Pancreas (tissue), 10 donors: ENCODE measurements around the gene NDUFV2. TPM values are rescaled to one million over a fixed set of nuclear protein-coding genes. Genes with fewer than 3 reads are reported as not detected.

Source experiments
- ATAC-seq, 4 donors: fragments of 200-7000 bp; cut with Tn5 transposase; one replicate each; pipeline versions ENCODE4 v1.8.0 to v1.9.1; 2020; ENCODE audit warnings: mild to moderate bottlenecking in 4 of 4, moderate library complexity in 4 of 4
- DNase-seq, 6 donors: peaks; one replicate each; pipeline ENCODE4 v3.0.0-alpha.2; 2020
- FAIRE-seq: peaks from 2 replicates; lab custom pipeline; 2012; peaks lifted over from hg19 to GRCh38; lab: Jason Lieb, UNC
- H3K27ac ChIP-seq, 4 donors: fragments of 200-600 bp; sonication (generic); 1 replicate in 3 of 4; 2 replicates in 1 of 4; pipeline versions ENCODE4 v1.5.0 to v1.8.0; 2020
- H3K27me3 ChIP-seq, 4 donors: fragments of 200-600 bp; one replicate each; pipeline ENCODE4 v1.8.0; 2021
- H3K36me3 ChIP-seq, 3 donors: fragments of 200-600 bp; sonication (generic) in 1 of 3; one replicate each; pipeline versions ENCODE4 v1.5.0 to v1.8.0; 2020 to 2021
- H3K4me1 ChIP-seq, 3 donors: fragments of 200-600 bp; one replicate each; pipeline ENCODE4 v1.8.0; 2021
- H3K4me3 ChIP-seq, 4 donors: fragments of 200-600 bp; sonication (generic) in 2 of 4; one replicate each; pipeline versions ENCODE4 v1.5.0 to v1.8.0; 2020 to 2021
- H3K9me3 ChIP-seq, 4 donors: fragments of 200-600 bp; one replicate each; pipeline ENCODE4 v1.8.0; 2021
- WGBS, 2 donors: extraction: QIAGEN DNeasy Blood & Tissue Kit; methylation state at CpG; one replicate each; pipeline ENCODE4 v1.1.7; 2013; 5-methylcytosine and 5-hydroxymethylcytosine counted together
- intact Hi-C, 3 donors: fragments of 100-400 bp; cut with DNase I; formaldehyde crosslinking; loops; one replicate each; pipeline versions ENCODE4 v1.11.1 to v1.14.2; 2022
- polyA plus RNA-seq, 2 donors: library from polyadenylated mRNA; stranded (reverse); fragments of 200-250 nt; gene quantifications; one replicate each; pipeline ENCODE4 v1.2.3, GENCODE V29; 2013
- total RNA-seq, 6 donors: library from RNA; stranded (reverse); fragmentation: NEBNext Ultra II Directional in 4 of 6; extraction: Animal tissue kit (Norgen Biotek cat#: 25700) in 4 of 6; gene quantifications; one replicate each; pipeline versions ENCODE4 v1.2.1 to v1.2.4, GENCODE V29; 2021 to 2023
- TF ChIP-seq, protein P1 (sequence below), 4 donors: fragments of 200-600 bp; sonication (generic) in 3 of 4; IDR thresholded peaks; one replicate each; pipeline versions ENCODE4 v1.5.0 to v1.8.0; 2021; ENCODE audit warnings: antibody characterized with exemption in 4 of 4
- donor health status: healthy with polysubstance abuse.
- donor health status: DM: no; HTN: no; CAD: no; lungs with moderate emphysema.
- donor health status: DM: no; HTN: no; CAD: no.
- donor health status: control.
- donor health status: control.
- donor health status: Bipolar disorder and iron deficiency.
- donor health status: DM: yes; HTN: yes; CAD: no.
- donor health status: DM: no; HTN: no; CAD: no.
- donor health status: DM: no; HTN: no; CAD: no.
- donor health status: DM: yes; HTN: yes; CAD: no.

The NDUFV2 gene
- total and polyA plus RNA-seq, 8 donors = 48.1 to 115 (median 62.5) TPM

DNA sequence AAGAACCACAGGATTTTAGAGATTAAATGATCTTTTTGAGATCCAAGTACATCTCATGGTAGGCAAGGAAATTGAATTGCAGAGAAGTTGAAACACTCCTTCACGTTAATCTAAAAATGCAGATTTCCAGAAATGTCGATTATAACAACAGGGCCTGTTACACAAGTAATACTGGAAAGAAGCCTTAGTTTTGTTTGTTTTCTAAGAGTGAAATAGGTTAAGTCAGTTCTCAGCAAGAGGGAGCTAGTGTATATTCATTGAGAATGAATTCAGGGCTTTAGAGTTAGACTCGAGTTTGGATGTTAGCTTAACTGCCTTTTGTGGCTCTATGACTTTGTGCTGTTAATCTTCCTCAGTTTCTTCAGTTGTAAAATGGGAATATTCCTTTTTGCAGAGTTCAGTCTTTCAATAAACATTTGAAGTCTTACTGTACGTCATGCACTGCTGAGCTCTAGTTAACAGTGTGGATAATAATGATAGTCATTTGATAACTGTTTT lies 926 bp downstream of the NDUFV2 start:
- intact Hi-C loops = no loop called here
- no peaks in the 10 kb centered on the region for H3K9me3 ChIP-seq
- FAIRE-seq = no peak
- peak overlapping the region; percentile 82 to 98 (median 89) for H3K27ac ChIP-seq
- peaks cover 25 to 49% (median 38%) of the 10 kb centered on the region in 3 donors for H3K4me1 ChIP-seq
- ATAC-seq = peak; percentile 9 to 44 (median 30)
- no peaks in the 10 kb centered on the region for H3K27me3 ChIP-seq
- WGBS, 2 donors = 0% methylated on average over 4 of the region's 4 CpGs
- peak overlapping the region; percentile 41 to 68 (median 54) for H3K4me3 ChIP-seq
- TF ChIP-seq, protein P1, sequence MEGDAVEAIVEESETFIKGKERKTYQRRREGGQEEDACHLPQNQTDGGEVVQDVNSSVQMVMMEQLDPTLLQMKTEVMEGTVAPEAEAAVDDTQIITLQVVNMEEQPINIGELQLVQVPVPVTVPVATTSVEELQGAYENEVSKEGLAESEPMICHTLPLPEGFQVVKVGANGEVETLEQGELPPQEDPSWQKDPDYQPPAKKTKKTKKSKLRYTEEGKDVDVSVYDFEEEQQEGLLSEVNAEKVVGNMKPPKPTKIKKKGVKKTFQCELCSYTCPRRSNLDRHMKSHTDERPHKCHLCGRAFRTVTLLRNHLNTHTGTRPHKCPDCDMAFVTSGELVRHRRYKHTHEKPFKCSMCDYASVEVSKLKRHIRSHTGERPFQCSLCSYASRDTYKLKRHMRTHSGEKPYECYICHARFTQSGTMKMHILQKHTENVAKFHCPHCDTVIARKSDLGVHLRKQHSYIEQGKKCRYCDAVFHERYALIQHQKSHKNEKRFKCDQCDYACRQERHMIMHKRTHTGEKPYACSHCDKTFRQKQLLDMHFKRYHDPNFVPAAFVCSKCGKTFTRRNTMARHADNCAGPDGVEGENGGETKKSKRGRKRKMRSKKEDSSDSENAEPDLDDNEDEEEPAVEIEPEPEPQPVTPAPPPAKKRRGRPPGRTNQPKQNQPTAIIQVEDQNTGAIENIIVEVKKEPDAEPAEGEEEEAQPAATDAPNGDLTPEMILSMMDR (IDR thresholded peaks at IDR 0.05) = no peak
- DNase-seq = no peak
- H3K36me3 ChIP-seq = no peaks in the 10 kb centered on the region

GRCh38 chr18:9104244-9104901 lies 1.9 kb downstream of the NDUFV2 start:
- FAIRE-seq = no peak
- H3K27ac ChIP-seq = peak overlapping the region in 2 of 4 donors; percentile 94 to 98
- H3K4me3 ChIP-seq = peak overlapping the region in 2 of 4 donors; percentile 59 to 68
- H3K36me3 ChIP-seq = no peaks in the 10 kb centered on the region
- H3K4me1 ChIP-seq = peaks cover 30 to 54% (median 38%) of the 10 kb centered on the region in 3 donors
- H3K9me3 ChIP-seq = no peaks in the 10 kb centered on the region
- intact Hi-C loops = no loop called here
- ATAC-seq = peak in 1 of 4 donors; percentile 1
- TF ChIP-seq, protein P1 (IDR thresholded peaks at IDR 0.05) = no peak
- WGBS, 2 donors = 3 to 5% methylated on average over 5 of the region's 5 CpGs
- no peak for DNase-seq
- H3K27me3 ChIP-seq = no peaks in the 10 kb centered on the region

DNA sequence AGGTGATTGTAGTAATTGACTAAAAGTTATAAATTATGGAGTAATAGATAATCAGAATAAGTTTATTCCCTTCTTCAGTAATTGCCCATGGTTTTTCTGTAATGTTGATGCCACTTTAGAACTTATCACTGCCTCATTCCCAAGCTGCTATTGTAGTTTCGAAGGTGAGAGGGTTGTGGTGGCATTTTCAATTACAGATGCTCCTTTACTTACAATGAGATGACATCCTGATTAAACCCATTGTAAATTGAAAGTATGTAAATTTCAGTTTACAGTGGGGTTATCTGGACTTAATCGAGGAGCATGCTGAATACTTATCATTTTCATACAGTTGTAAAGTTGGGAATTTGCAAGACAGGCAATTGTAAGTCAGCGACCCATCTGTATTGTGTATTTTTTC lies 2.9 kb downstream of the NDUFV2 start:
- no peak for FAIRE-seq
- Histone ChIP-seq H3K36me3 (no peaks in the 10 kb centered on the region), H3K4me1 (peaks cover 32 to 65% (median 47%) of the 10 kb centered on the region in 3 donors), H3K9me3 (no peaks in the 10 kb centered on the region), H3K4me3 (peak overlapping the region in 2 of 4 donors; percentile 59 to 68), H3K27me3 (no peaks in the 10 kb centered on the region), H3K27ac (peak overlapping the region in 2 of 4 donors; percentile 94 to 98)
- no peak for ATAC-seq
- TF ChIP-seq, protein P1 (IDR thresholded peaks at IDR 0.05) = no peak
- DNase-seq = no peak
- WGBS, 2 donors = 45 to 46% methylated on average over 3 of the region's 3 CpGs
- intact Hi-C loops = no loop called here

DNA sequence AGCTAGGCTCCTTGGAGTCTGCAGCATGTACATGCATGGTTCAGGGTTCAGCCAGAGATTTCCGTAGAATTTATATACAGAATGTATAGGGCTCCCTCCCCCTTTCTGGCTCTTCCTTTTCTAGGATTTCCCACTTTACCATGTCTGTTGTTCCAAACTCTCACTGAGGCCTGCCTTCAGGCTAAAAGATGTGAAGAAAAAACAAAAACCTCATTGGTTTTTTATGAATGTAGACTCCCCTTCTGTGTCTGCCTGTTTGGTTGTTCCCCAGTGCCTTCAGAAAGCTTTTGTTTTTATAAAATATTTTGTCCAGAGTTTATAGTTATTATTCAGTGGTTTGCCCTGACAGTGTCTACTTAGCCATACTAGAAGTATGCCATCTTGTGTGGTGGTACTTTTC lies 3.6 kb downstream of the NDUFV2 start:
- H3K4me3 ChIP-seq = peak overlapping the region in 1 of 4 donors; percentile 68

More for the DNA sequence above, 3.6 kb downstream of the NDUFV2 start:
- ATAC-seq = no peak
- no peaks in the 10 kb centered on the region for H3K27me3 ChIP-seq
- TF ChIP-seq, protein P1 (IDR thresholded peaks at IDR 0.05) = no peak
- no peaks in the 10 kb centered on the region for H3K36me3 ChIP-seq
- DNase-seq = no peak
- no peaks in the 10 kb centered on the region for H3K9me3 ChIP-seq
- intact Hi-C loops = no loop called here
- peak overlapping the region in 1 of 4 donors; percentile 94 for H3K27ac ChIP-seq
- 68 to 83% methylated on average over 1 of the region's 1 CpG for WGBS, 2 donors
- peaks cover 38 to 69% (median 48%) of the 10 kb centered on the region in 3 donors for H3K4me1 ChIP-seq
- FAIRE-seq = no peak
